Gastrocnemius medialis (tissue), 4 donors: ENCODE results near the gene BANP. TPM values are rescaled to one million over a fixed set of nuclear protein-coding genes. Genes with fewer than 3 reads are reported as not detected.
"Not testable (repeated sequence)": the region's sequence is repeated elsewhere in the genome, so short reads cannot be mapped to it uniquely, and the experiment has no call there.

Experiments used
- ATAC-seq, 2 donors: fragments of 150-250 bp; one replicate each; pipeline ENCODE4 v1.9.1; 2016
- DNase-seq, 2 donors: peaks; one replicate each; pipeline ENCODE4 v3.0.0-alpha.2; 2019
- H3K27ac ChIP-seq, 4 donors: fragments of 200-600 bp; sonication (generic); 1 replicate in 1 of 4; 2 replicates in 3 of 4; pipeline ENCODE4 v1.5.1; 2016 to 2018; ENCODE audit warnings: mild to moderate bottlenecking in 2 of 4, moderate library complexity in 1 of 4
- H3K27me3 ChIP-seq, 3 donors: fragments of 200-600 bp; sonication (generic) in 2 of 3; 1 replicate in 1 of 3; 2 replicates in 2 of 3; pipeline versions ENCODE4 v1.5.1 to v1.6.0; 2016 to 2019; ENCODE audit warnings: mild to moderate bottlenecking in 1 of 3, moderate library complexity in 1 of 3
- H3K36me3 ChIP-seq, 2 donors: fragments of 200-600 bp; sonication (generic) in 1 of 2; one replicate each; pipeline ENCODE4 v1.5.1; 2017 to 2018
- H3K4me1 ChIP-seq, 2 donors: fragments of 200-600 bp; sonication (generic) in 1 of 2; one replicate each; pipeline ENCODE4 v1.5.1; 2016 to 2017; ENCODE audit warnings: mild to moderate bottlenecking in 2 of 2
- H3K4me3 ChIP-seq, 4 donors: fragments of 200-600 bp; sonication (generic) in 3 of 4; 1 replicate in 1 of 4; 2 replicates in 3 of 4; pipeline ENCODE4 v1.5.1; 2016 to 2019; ENCODE audit warnings: mild to moderate bottlenecking in 2 of 4
- H3K9me3 ChIP-seq, 3 donors: fragments of 200-600 bp; sonication (generic) in 2 of 3; 1 replicate in 1 of 3; 2 replicates in 2 of 3; pipeline ENCODE4 v1.5.1; 2016 to 2019
- POLR2A ChIP-seq, 2 donors: fragments of 450-650 bp; IDR thresholded peaks; one replicate each; pipeline ENCODE4 v1.6.1; 2017; ENCODE audit warnings: antibody characterized with exemption in 2 of 2, mild to moderate bottlenecking in 2 of 2, moderate library complexity in 2 of 2
- in situ Hi-C, 4 donors: fragments of 200-750 bp; cut with MboI; loops; one replicate each; pipeline versions ENCODE4 v1.15.0 to v1.8.0; 2017; ENCODE audit warnings: low sequenced_read_pairs in 4 of 4
- intact Hi-C: fragments of 100-400 bp; cut with DNase I; formaldehyde crosslinking; loops from one replicate; pipeline ENCODE4 v1.15.1; 2023; ENCODE audit warnings: low total_unique reads
- total RNA-seq, 4 donors: library from RNA; depleted of rRNA; stranded (reverse); fragments of >200 nt; gene quantifications; one replicate each; pipeline versions ENCODE4 v1.1.0 to v1.2.3, GENCODE V29; 2016
- TF ChIP-seq, protein P1 (sequence below), 5 experiments: fragments of 450-650 bp in 3 of 5; fragments of 200-600 bp in 2 of 5; sonication (generic) in 2 of 5; IDR thresholded peaks in 4 of 5; conservative IDR thresholded peaks in 1 of 5; 1 replicate in 4 of 5; 2 replicates in 1 of 5; pipeline ENCODE4 v1.5.1; 2016 to 2019; ENCODE audit warnings: antibody characterized with exemption in 5 of 5, mild to moderate bottlenecking in 3 of 5, moderate library complexity in 3 of 5

BANP gene
- total RNA-seq, 4 donors from 2014 or later: 7.0 to 20.6 (median 16.1) TPM

DNA sequence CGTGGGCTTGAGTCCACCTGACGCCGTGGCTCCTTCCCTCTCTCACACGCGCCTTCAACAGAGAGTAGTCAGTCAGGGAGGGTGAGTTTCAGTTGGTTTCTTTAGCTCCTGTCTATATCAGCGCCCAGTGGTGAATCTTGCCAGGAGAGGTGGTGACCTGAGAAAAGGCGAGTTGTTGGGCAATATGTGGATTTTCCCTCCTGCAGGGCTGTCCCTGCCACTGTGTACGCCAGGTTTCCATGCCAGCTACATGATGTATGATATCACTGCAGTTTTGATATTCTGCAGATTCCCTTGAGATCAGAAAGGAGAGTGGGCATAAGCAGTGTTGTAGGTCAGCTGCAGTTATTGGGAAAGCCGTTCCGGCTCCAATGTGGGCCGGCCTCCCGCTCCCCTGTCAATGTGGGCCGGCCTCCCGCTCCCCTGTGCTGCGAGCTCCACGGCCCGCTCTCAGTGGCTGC, 31.4 kb downstream of the BANP start:
- no peaks in the 10 kb centered on the region for H3K27me3 ChIP-seq
- DNase-seq: no peak
- peaks cover 0 to 6% of the 10 kb centered on the region in 2 donors for H3K4me1 ChIP-seq
- no peak overlapping the region for H3K27ac ChIP-seq
- no peak overlapping the region for H3K4me3 ChIP-seq
- peaks cover 0 to 24% of the 10 kb centered on the region in 2 donors for H3K36me3 ChIP-seq
- intact Hi-C loops: loop anchor here (10.0 kb wide), 1 partner anchor 452 kb away; no protein-coding TSS in a partner anchor
- no peaks in the 10 kb centered on the region for H3K9me3 ChIP-seq
- no peak for ATAC-seq
- TF ChIP-seq POLR2A (IDR thresholded peaks at IDR 0.05): no peak
- TF ChIP-seq, protein P1, sequence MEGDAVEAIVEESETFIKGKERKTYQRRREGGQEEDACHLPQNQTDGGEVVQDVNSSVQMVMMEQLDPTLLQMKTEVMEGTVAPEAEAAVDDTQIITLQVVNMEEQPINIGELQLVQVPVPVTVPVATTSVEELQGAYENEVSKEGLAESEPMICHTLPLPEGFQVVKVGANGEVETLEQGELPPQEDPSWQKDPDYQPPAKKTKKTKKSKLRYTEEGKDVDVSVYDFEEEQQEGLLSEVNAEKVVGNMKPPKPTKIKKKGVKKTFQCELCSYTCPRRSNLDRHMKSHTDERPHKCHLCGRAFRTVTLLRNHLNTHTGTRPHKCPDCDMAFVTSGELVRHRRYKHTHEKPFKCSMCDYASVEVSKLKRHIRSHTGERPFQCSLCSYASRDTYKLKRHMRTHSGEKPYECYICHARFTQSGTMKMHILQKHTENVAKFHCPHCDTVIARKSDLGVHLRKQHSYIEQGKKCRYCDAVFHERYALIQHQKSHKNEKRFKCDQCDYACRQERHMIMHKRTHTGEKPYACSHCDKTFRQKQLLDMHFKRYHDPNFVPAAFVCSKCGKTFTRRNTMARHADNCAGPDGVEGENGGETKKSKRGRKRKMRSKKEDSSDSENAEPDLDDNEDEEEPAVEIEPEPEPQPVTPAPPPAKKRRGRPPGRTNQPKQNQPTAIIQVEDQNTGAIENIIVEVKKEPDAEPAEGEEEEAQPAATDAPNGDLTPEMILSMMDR (IDR thresholded peaks at IDR 0.05 in 4 of 5, conservative IDR thresholded peaks at IDR 0.05 in 1 of 5): no peak
- in situ Hi-C loops: no loop called here

DNA sequence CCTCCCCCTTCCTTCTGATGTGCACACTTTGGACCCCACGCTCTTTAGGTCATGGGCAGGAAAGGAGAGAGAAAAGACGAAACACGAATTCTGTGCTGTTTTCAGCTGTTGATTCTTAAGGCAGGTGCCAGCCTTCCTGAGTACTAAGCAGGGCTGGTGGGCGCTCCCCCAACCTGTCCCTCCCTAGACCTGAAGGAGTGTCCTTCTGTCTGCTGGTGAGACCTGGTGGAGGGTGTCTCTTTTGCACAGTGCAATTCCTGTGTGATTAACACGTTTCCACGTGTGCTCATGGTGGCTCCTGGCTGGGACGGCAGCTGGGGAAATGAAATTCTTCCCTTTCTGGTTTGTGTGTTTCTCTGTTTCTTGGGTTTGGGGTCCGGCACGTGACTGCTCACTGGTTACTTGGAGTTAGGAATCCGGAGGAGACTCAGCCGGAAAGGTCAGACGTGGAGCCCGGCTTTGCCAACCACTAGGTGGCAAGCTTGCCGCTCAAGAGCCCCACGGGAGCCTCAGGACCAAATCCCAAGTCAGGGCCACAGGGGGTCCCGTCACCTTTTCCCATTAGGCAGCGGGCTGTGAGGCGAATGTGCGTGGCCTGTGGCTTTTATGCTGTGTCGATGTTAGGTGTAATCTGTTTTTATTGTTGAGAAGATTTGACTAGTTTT, 32.0 kb downstream of the BANP start:
- intact Hi-C loops: loop anchor here (10.0 kb wide), 1 partner anchor 452 kb away; no protein-coding TSS in a partner anchor
- H3K27ac ChIP-seq, H3K4me3 ChIP-seq, DNase-seq, H3K9me3 ChIP-seq, H3K4me1 ChIP-seq, H3K27me3 ChIP-seq, in situ Hi-C loops: not testable (repeated sequence)
- peaks cover 0 to 24% of the 10 kb centered on the region in 2 donors for H3K36me3 ChIP-seq
- peak in 1 of 2 donors; percentile 65 for ATAC-seq
- TF ChIP-seq, protein P1 (IDR thresholded peaks at IDR 0.05 in 4 of 5, conservative IDR thresholded peaks at IDR 0.05 in 1 of 5): peak in 2 of 5 experiments; percentile 26 to 57

DNA sequence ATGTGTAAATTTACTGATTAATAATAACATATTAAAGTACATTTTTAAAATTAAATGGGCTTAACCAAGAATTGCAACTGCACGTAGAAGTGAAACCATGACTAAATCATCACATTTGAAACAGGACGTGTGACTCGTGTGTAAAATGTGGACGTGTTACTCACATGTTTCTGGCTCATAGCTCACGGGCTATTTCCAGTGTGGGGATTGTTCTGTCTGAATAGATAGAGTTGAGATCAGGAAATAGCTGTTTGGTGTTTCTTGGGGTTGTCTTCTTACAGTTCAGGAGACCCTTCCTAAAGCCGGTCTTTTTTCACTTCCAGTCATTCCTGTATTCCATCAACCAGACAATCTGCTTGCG, 32.5 kb downstream of the BANP start:
- TF ChIP-seq, protein P1 (IDR thresholded peaks at IDR 0.05 in 4 of 5, conservative IDR thresholded peaks at IDR 0.05 in 1 of 5): peak in 2 of 5 experiments; percentile 18 to 27
- ATAC-seq, DNase-seq, H3K4me3 ChIP-seq, in situ Hi-C loops, H3K4me1 ChIP-seq, H3K9me3 ChIP-seq, H3K27me3 ChIP-seq: not testable (repeated sequence)
- peaks cover 0 to 24% of the 10 kb centered on the region in 2 donors for H3K36me3 ChIP-seq
- peak overlapping the region in 1 of 4 donors; percentile 21 for H3K27ac ChIP-seq
- intact Hi-C loops: loop anchor here (10.0 kb wide), 1 partner anchor 451 kb away; no protein-coding TSS in a partner anchor

DNA sequence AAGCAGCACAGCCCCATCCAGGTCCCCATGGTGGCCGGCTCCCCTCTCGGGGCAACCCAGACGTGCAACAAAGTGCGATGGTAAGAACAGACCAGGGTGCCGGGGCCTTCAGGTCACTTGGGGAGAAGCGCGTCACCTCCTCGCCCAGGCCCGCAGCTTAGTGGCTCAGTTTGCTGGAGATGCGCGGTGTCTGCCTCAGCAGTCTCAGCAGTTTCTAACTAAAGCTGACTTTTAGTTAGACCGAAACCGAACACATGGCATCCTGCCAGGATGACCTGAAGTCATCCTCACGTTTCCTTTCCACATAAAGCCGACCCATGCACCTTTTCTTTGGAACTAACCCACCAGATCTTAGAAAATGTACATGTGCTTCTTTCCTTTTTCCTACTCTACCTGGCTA, 32.9 kb downstream of the BANP start:
- in situ Hi-C loops: not testable (repeated sequence)
- intact Hi-C loops: loop anchor here (10.0 kb wide), 1 partner anchor 451 kb away; no protein-coding TSS in a partner anchor

DNA sequence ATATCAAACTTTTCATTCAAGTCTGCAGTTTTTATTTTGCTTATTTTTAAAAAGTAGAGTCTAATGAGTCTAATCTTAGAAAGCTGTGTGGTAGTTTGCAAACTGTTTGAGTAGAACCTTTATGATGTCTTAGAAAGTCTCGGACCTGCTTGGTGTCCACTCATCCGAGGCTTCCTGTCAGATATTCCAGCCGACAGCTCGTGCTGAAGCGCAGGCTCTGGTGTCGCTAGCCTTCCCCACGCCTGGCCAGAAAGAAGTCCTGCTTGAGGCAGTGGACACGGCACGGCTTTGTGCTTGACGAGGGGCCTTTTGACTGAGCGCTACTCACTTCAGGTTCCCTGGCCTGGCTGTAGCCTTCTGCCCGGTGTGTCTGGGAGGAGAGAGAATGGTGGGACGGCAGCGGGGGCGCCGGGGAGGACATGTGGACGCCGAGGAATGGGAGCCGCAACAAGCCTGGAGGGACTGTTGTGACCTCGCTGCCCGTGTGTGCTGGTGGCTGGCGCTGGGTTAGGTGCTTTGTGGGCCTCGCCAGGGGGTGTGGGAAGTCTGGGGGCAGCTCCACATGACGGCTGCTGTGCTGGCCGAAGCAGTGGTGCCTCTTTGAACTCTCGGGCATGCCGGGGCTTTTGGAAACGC, 33.5 kb downstream of the BANP start:
- no peak for DNase-seq
- Histone ChIP-seq H3K27ac (peak overlapping the region in 1 of 4 donors; percentile 21), H3K27me3 (no peaks in the 10 kb centered on the region), H3K36me3 (peaks cover 0 to 24% of the 10 kb centered on the region in 2 donors), H3K4me1 (peaks cover 0 to 6% of the 10 kb centered on the region in 2 donors), H3K4me3 (no peak overlapping the region), H3K9me3 (no peaks in the 10 kb centered on the region)
- ATAC-seq: no peak
- in situ Hi-C loops: no loop called here
- intact Hi-C loops: loop anchor here (10.0 kb wide), 1 partner anchor 450 kb away; no protein-coding TSS in a partner anchor
- TF ChIP-seq, protein P1 (IDR thresholded peaks at IDR 0.05 in 4 of 5, conservative IDR thresholded peaks at IDR 0.05 in 1 of 5): no peak
- TF ChIP-seq POLR2A (IDR thresholded peaks at IDR 0.05): no peak

More for the DNA sequence above, 32.9 kb downstream of the BANP start:
- not testable (repeated sequence) for H3K27me3 ChIP-seq, ATAC-seq, H3K4me3 ChIP-seq, DNase-seq, H3K9me3 ChIP-seq, H3K4me1 ChIP-seq
- H3K27ac ChIP-seq: peak overlapping the region in 1 of 4 donors; percentile 21
- peaks cover 0 to 24% of the 10 kb centered on the region in 2 donors for H3K36me3 ChIP-seq

DNA sequence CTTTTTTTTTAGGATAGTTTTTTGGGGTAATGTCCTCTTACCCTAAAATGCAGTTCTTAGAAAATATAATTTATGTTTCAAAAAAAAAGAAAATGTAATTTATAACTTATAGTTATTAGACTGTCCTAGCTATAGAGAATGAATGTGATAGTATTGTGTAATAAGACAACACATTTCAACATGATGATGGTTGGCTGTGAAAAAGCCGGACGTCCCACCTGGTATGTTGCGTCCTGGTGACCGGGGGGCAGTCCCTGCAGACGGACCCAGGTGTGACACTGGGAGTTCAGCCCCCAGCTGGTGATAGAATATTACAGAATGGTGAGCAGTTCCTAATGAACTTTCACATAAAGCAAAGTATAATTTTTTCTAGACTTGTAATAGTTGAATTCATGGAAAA, 34.3 kb downstream of the BANP start:
- intact Hi-C loops: loop anchor here (10.0 kb wide), 1 partner anchor 449 kb away; no protein-coding TSS in a partner anchor
- in situ Hi-C loops, H3K27me3 ChIP-seq, H3K4me3 ChIP-seq, H3K4me1 ChIP-seq, ATAC-seq, H3K9me3 ChIP-seq, DNase-seq: not testable (repeated sequence)
- peaks cover 0 to 24% of the 10 kb centered on the region in 2 donors for H3K36me3 ChIP-seq
- peak overlapping the region in 1 of 4 donors; percentile 80 for H3K27ac ChIP-seq

DNA sequence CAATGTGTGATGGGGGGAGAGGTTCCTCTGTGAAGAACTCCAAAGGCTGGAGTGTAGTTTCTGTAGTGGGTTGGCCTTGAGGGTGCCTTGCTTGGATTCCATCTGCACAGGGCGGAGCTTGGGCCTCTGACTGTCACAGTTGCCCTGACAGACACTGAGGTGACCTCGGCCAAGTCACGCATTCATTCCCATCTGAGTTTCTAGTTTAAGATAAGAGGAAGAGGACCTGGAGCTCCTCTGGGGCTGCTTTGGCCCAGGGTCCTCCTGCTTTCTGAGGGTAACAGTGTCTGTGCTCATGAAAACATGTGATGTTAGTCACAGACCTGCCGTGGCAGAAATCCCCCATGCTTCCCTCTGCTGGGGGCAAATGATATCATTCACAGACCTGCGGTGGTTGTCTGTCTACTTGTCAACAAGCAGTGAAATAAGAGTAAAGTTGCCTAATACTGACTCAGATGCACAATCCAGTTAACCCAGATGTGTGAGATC, 35.2 kb downstream of the BANP start:
- H3K27ac ChIP-seq: peak overlapping the region; percentile 35 to 80 (median 60)
- intact Hi-C loops: loop anchor here (10.0 kb wide), 1 partner anchor 448 kb away; no protein-coding TSS in a partner anchor
- peaks cover 0 to 18% of the 10 kb centered on the region in 2 donors for H3K36me3 ChIP-seq

More for the DNA sequence above, 35.2 kb downstream of the BANP start:
- H3K4me1 ChIP-seq, H3K4me3 ChIP-seq, H3K9me3 ChIP-seq, H3K27me3 ChIP-seq, in situ Hi-C loops: not testable (repeated sequence)
- DNase-seq: peak in 1 of 2 donors; percentile 59
- peak; percentile 67 to 82 for ATAC-seq
